A673 (cell line): Measurements from ENCODE around the gene TMEM156.

ENCODE experiments used
- EZH2 ChIP-seq: fragments of 200-600 bp; sonication (generic); IDR thresholded peaks from 2 replicates; pipeline ENCODE4 v1.6.1; 2017; ENCODE audit warnings: borderline replicate concordance, low read depth, mild to moderate bottlenecking, mixed read lengths, antibody characterized with exemption, low read length; ENCODE audit not compliant: poor library complexity, severe bottlenecking
- TF ChIP-seq, protein P1 (sequence below): fragments of 300-800, 200-600 bp; sonication (generic); conservative IDR thresholded peaks from 2 replicates; pipeline ENCODE4 v1.5.1; 2017; ENCODE audit warnings: low read depth, mild to moderate bottlenecking, antibody characterized with exemption, low read length, moderate library complexity, mixed read lengths

DNA sequence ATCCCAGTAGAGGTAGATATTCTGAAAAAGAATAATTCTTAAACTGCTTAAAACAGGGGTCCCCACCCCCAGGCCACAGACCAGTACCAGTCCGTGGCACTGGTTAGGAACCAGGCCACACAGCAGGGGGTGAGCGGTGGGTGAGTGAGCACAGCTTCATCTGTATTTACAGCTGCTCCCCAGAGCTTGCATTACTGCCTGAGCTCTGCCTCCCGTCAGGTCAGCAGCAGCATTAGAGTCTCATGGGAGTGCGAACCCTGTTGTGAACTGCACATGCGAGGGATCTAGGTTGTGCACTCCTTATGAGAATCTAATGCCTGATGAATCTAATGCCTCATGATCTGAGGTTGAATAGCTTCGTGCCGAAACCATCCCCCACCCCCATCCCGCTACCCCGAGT lies 87.8 kb downstream of the TMEM156 start:
- TF ChIP-seq, protein P1, sequence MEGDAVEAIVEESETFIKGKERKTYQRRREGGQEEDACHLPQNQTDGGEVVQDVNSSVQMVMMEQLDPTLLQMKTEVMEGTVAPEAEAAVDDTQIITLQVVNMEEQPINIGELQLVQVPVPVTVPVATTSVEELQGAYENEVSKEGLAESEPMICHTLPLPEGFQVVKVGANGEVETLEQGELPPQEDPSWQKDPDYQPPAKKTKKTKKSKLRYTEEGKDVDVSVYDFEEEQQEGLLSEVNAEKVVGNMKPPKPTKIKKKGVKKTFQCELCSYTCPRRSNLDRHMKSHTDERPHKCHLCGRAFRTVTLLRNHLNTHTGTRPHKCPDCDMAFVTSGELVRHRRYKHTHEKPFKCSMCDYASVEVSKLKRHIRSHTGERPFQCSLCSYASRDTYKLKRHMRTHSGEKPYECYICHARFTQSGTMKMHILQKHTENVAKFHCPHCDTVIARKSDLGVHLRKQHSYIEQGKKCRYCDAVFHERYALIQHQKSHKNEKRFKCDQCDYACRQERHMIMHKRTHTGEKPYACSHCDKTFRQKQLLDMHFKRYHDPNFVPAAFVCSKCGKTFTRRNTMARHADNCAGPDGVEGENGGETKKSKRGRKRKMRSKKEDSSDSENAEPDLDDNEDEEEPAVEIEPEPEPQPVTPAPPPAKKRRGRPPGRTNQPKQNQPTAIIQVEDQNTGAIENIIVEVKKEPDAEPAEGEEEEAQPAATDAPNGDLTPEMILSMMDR = no peak
- TF ChIP-seq EZH2 = no peak
